Type B pancreatic cell (in vitro differentiated cells): ENCODE results near the gene PPP1R12A. TPM values are rescaled to one million over a fixed set of nuclear protein-coding genes. Genes with fewer than 3 reads are reported as not detected.
"Not testable (repeated sequence)": the region's sequence is repeated elsewhere in the genome, so short reads cannot be mapped to it uniquely, and the experiment has no call there.

Source experiments
- DNase-seq: peaks from one replicate; pipeline ENCODE4 v3.0.0; 2021; ENCODE audit warnings: mixed read lengths; ENCODE audit not compliant: unreplicated experiment; ENCODE audit errors: extremely low spot score
- H3K27ac Mint-ChIP-seq: 2 replicates; pipeline ENCODE4 v1.8.0; 2021; ENCODE audit warnings: mild to moderate bottlenecking, mixed read lengths
- H3K27me3 Mint-ChIP-seq: 2 replicates; pipeline ENCODE4 v1.8.0; 2021; ENCODE audit warnings: mixed read lengths
- H3K36me3 Mint-ChIP-seq: 2 replicates; pipeline ENCODE4 v1.8.0; 2021; ENCODE audit warnings: mixed read lengths
- H3K4me1 Mint-ChIP-seq: one replicate; pipeline ENCODE4 v1.8.0; 2021; ENCODE audit warnings: mixed read lengths; ENCODE audit not compliant: unreplicated experiment
- H3K4me3 Mint-ChIP-seq: 2 replicates; pipeline ENCODE4 v1.8.0; 2021; ENCODE audit warnings: mild to moderate bottlenecking, mixed read lengths
- H3K9me3 Mint-ChIP-seq: 2 replicates; pipeline ENCODE4 v1.8.0; 2021; ENCODE audit warnings: mixed read lengths
- total RNA-seq: library from RNA; stranded (reverse); gene quantifications from 2 replicates; pipeline ENCODE4 v1.2.1, GENCODE V29; 2021; ENCODE audit warnings: low replicate concordance
- TF ChIP-seq, protein P1 (sequence below): fragments of 200-600 bp; sonication (generic); conservative IDR thresholded peaks from 2 replicates; pipeline ENCODE4 v1.5.0; 2021; ENCODE audit warnings: antibody characterized with exemption, mild to moderate bottlenecking

PPP1R12A gene
- total RNA-seq, 1 donor from 2014 or later = 78.2 TPM

DNA sequence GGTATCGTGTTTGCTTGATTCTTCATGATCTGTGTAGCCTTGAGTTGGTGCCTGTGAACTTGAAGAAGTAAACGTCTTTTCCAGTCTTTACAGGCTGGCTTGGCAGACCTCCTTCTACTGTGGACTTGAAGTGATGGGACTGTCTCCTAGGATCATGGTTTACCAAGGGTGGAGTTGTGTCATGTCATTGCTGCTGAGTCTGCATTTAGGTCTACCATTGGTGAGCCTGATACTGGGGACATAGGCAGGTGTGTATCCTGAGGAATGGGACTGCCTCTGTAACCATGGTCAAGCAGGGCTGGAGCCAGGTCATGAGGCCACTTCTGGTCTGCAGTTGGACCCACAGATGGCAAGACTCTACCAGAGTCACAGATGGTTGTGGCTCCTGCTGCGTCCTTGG is 20.7 kb upstream of the PPP1R12A start:
- Mint-ChIP-seq H3K9me3 (peaks cover 8% of the 10 kb centered on the region), H3K36me3 (peaks cover 4% of the 10 kb centered on the region)
- TF ChIP-seq, protein P1, sequence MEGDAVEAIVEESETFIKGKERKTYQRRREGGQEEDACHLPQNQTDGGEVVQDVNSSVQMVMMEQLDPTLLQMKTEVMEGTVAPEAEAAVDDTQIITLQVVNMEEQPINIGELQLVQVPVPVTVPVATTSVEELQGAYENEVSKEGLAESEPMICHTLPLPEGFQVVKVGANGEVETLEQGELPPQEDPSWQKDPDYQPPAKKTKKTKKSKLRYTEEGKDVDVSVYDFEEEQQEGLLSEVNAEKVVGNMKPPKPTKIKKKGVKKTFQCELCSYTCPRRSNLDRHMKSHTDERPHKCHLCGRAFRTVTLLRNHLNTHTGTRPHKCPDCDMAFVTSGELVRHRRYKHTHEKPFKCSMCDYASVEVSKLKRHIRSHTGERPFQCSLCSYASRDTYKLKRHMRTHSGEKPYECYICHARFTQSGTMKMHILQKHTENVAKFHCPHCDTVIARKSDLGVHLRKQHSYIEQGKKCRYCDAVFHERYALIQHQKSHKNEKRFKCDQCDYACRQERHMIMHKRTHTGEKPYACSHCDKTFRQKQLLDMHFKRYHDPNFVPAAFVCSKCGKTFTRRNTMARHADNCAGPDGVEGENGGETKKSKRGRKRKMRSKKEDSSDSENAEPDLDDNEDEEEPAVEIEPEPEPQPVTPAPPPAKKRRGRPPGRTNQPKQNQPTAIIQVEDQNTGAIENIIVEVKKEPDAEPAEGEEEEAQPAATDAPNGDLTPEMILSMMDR = no peak

DNA sequence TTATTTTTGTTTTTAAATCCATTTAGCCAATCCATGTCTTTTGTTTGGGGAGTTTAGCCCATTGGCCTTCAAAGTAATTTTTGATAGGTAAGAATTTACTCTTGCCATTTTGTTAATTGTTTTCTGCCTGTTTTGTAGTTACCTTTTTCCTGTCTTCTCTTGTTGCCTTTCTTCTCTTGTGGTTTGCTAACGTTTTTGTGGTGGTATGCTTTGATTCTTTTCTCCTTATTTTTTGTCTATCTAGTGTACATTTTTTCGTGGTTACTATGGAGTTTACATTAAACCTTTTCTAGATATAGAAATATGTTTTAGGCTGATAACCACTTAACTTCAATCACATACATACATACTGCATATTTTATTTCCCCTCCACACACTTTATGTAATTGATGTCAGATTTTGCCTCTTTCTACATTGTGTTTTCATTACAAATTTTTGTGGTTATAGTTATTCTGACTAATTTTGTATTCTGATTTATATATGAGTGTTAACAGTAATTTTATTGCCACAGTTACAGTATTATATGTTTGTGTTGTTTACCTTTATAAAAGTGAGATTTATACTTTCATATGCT is 19.2 kb upstream of the PPP1R12A start:
- Mint-ChIP-seq H3K4me1 (no peaks in the 10 kb centered on the region), H3K27ac (no peak overlapping the region), H3K4me3 (no peak overlapping the region), H3K9me3 (peaks cover 8% of the 10 kb centered on the region), H3K27me3 (no peaks in the 10 kb centered on the region), H3K36me3 (peaks cover 4% of the 10 kb centered on the region)
- DNase-seq = no peak
- TF ChIP-seq, protein P1 = no peak

More for the DNA sequence above, 20.7 kb upstream of the PPP1R12A start:
- no peak for DNase-seq
- Mint-ChIP-seq H3K27ac (no peak overlapping the region), H3K4me1 (no peaks in the 10 kb centered on the region), H3K4me3 (no peak overlapping the region), H3K27me3 (no peaks in the 10 kb centered on the region)

DNA sequence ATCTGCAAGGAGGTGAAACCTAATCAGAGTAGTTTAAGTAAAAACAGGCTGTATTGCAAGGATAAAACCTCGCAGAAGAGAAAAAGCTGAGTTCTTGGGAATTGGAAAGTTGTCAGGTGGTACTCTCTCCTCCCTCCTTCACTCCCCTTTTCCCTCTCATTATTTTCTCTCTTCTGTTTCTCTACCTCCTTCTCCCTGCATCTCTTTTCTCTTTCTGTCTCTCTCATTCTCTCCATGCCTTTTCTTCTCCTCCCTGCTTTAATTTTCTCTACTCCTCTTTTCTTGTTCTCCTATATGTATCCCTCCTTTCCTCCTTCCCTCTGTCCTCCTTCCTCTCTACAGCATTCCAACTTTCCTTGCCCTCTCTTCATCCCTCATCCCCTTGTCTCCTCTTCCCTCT is 14.2 kb upstream of the PPP1R12A start:
- H3K27ac Mint-ChIP-seq = no peak overlapping the region
- TF ChIP-seq, protein P1 = no peak

DNA sequence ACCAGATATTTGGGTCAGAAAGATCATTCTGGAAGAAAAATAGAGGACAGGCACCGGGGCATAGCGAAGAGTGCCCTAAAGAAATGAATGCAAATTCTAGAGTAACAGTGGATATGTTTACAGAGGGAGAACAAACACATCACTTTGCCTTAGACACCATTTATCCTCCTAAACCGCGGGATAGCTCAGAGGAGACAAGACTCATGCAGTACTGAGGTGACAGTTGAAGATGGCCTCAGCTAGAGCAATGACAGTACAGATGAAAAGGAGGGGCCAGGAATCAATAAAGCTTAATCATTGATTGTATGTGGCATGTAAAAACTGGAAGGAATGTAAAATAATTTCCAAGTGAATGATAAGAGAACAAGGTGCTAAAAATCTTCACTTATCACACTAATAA is 10.5 kb upstream of the PPP1R12A start:
- Mint-ChIP-seq H3K4me3 (no peak overlapping the region), H3K36me3 (no peaks in the 10 kb centered on the region), H3K27ac (no peak overlapping the region), H3K4me1 (peaks cover 9% of the 10 kb centered on the region), H3K27me3 (no peaks in the 10 kb centered on the region), H3K9me3 (no peaks in the 10 kb centered on the region)
- TF ChIP-seq, protein P1 = no peak
- DNase-seq = no peak

More for the DNA sequence above, 14.2 kb upstream of the PPP1R12A start:
- H3K36me3 Mint-ChIP-seq = peaks cover 3% of the 10 kb centered on the region
- no peaks in the 10 kb centered on the region for H3K27me3 Mint-ChIP-seq
- H3K4me1 Mint-ChIP-seq = peaks cover 9% of the 10 kb centered on the region
- H3K4me3 Mint-ChIP-seq = no peak overlapping the region
- H3K9me3 Mint-ChIP-seq = no peaks in the 10 kb centered on the region
- no peak for DNase-seq

DNA sequence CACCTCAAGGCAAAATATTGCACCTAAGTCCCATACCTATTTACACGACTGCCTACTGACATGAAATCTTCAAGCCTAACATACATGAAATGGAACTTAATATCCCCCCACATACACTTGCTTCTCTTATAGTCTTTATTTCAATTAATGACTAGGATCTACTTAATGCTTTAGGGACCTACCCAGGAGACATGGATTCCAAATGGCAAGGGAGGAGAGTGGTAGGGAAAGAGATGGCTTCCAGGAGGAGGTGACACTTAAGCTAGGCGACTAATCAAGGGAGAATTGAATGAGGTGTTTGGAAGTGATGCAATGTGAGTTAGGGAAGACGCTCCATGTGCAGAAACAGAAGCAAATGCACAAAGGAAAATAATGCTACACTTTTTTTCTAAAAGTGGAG is 9.7 kb upstream of the PPP1R12A start:
- no peaks in the 10 kb centered on the region for H3K27me3 Mint-ChIP-seq
- no peaks in the 10 kb centered on the region for H3K36me3 Mint-ChIP-seq
- no peak for DNase-seq
- TF ChIP-seq, protein P1 = no peak
- no peak overlapping the region for H3K4me3 Mint-ChIP-seq
- H3K27ac Mint-ChIP-seq = no peak overlapping the region
- peaks cover 9% of the 10 kb centered on the region for H3K4me1 Mint-ChIP-seq
- H3K9me3 Mint-ChIP-seq = no peaks in the 10 kb centered on the region

DNA sequence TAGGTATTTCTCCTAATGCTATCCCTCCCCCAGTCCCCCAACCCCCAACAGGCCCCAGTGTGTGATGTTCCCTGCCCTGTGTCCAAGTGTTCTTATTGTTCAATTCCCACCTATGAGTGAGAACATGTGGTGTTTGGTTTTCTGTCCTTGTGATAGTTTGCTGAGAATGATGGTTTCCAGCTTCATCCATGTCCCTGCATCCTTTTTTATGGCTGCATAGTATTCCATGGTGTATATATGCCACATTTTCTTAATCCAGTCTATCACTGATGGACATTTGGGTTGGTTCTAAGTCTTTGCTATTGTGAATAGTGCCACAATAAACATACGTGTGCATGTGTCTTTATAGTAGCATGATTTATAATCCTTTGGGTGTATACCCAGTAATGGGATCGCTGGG is 7.9 kb upstream of the PPP1R12A start:
- not testable (repeated sequence) for H3K27me3 Mint-ChIP-seq, H3K4me1 Mint-ChIP-seq, DNase-seq, H3K9me3 Mint-ChIP-seq, H3K4me3 Mint-ChIP-seq, H3K27ac Mint-ChIP-seq, H3K36me3 Mint-ChIP-seq
